A673 (cell line): ENCODE results near the gene NEUROD1.

Experiments
- EZH2 ChIP-seq: fragments of 200-600 bp; sonication (generic); IDR thresholded peaks from 2 replicates; pipeline ENCODE4 v1.6.1; 2017; ENCODE audit warnings: borderline replicate concordance, low read depth, mild to moderate bottlenecking, mixed read lengths, antibody characterized with exemption, low read length; ENCODE audit not compliant: poor library complexity, severe bottlenecking
- TF ChIP-seq, protein P1 (sequence below): fragments of 300-800, 200-600 bp; sonication (generic); conservative IDR thresholded peaks from 2 replicates; pipeline ENCODE4 v1.5.1; 2017; ENCODE audit warnings: low read depth, mild to moderate bottlenecking, antibody characterized with exemption, low read length, moderate library complexity, mixed read lengths

DNA sequence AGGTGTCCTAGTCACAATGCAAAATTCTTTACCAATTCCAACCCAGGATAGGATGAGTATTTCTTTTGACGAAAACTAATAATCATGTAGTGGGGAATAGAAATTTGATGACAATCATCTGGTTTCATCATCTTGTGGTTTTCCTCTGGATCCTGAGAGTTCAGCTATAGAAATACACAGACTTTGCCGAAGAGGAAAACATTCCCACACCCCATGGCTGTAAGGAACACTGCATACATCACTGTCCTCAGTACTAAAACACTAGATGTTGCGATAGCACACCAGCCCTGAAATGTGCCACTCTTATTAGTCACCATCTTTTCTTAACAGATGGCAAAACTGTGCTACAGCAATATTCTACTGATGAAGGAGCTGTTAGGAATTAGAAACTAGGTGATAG is 52.8 kb downstream of the NEUROD1 start:
- no peak for TF ChIP-seq EZH2
- TF ChIP-seq, protein P1, sequence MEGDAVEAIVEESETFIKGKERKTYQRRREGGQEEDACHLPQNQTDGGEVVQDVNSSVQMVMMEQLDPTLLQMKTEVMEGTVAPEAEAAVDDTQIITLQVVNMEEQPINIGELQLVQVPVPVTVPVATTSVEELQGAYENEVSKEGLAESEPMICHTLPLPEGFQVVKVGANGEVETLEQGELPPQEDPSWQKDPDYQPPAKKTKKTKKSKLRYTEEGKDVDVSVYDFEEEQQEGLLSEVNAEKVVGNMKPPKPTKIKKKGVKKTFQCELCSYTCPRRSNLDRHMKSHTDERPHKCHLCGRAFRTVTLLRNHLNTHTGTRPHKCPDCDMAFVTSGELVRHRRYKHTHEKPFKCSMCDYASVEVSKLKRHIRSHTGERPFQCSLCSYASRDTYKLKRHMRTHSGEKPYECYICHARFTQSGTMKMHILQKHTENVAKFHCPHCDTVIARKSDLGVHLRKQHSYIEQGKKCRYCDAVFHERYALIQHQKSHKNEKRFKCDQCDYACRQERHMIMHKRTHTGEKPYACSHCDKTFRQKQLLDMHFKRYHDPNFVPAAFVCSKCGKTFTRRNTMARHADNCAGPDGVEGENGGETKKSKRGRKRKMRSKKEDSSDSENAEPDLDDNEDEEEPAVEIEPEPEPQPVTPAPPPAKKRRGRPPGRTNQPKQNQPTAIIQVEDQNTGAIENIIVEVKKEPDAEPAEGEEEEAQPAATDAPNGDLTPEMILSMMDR = no peak
